NCI-H2227 (cell line): Measurements from ENCODE around the gene HCST.

Source experiments
- DNase-seq: peaks from one replicate; lab custom pipeline; 2025; ENCODE audit not compliant: unreplicated experiment; lab: John Stamatoyannopoulos, UW

Gene HCST

DNA sequence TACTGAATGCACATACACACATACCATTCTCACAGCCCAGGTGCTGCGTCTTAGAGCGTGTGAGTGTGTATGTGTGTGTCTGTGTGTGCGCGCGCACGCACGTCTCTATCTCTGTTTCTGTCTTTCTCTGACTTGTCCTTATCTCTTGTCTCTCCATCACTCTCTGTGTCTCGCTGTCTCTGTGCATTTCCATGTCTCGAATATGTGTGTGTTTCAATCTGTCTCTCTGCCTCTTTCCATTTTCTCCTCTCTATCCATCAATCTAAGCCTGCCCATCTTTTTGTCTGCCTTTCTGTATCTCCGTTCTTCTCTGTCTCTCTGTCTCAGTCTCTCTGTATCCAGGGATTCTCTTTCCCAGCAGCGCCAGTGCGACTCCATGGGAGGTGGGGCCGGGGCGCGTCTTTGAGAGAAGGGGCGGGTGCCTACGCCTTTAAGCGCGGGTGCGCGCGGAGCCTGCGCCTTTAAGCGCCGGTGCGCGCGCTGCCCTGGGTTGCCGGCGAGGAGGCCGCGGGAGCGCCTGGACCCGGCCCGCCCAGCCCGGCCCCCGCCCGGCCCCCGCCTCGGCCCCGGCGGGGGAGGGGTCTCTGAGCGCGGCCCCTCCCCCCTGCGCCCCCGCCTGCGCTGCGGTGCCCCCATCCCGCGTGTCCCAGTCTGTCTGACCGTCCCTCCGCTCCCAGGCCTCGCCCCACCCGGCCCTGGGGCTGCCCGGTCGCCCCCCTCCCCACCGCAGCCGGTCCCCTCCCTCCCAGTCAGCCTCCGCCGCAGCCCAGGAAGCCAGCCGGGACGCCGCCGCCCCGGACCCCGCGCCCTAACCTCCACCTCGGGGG, 33.8 kb downstream of the HCST start, which contains the start of gene LRFN3:
Gene LRFN3, plus strand, starts transcription at position 464 of the 827 bp plus-strand sequence. CDS start 3,052 bp downstream, outside the sequence.
- DNase-seq: peak; percentile 100

DNA sequence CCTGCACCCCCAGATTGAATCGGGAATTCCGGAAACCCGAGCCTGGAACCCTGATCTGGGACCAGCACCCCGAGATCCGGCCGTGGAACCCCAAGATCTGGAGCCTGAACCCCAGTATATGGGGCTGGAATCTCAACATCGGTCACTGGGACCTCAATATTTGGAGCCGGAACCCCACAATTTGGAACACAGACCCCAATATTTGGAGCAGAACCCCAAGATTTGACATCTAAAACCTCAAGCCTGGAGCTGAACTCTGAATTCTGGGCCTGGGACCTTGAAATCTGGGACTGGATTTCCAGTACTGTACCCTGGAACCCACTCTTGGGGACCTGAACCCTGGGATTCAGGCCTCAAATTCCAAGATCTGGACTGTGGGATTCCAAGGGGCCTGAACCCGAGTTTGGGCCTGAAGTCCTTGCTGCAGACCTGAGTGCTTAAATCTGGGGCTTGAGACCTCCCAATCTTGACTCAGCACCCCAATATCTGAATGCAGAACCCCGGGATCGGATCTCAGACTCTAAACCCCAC, 34.5 kb downstream of the HCST start:
- peak; percentile 80 for DNase-seq

DNA sequence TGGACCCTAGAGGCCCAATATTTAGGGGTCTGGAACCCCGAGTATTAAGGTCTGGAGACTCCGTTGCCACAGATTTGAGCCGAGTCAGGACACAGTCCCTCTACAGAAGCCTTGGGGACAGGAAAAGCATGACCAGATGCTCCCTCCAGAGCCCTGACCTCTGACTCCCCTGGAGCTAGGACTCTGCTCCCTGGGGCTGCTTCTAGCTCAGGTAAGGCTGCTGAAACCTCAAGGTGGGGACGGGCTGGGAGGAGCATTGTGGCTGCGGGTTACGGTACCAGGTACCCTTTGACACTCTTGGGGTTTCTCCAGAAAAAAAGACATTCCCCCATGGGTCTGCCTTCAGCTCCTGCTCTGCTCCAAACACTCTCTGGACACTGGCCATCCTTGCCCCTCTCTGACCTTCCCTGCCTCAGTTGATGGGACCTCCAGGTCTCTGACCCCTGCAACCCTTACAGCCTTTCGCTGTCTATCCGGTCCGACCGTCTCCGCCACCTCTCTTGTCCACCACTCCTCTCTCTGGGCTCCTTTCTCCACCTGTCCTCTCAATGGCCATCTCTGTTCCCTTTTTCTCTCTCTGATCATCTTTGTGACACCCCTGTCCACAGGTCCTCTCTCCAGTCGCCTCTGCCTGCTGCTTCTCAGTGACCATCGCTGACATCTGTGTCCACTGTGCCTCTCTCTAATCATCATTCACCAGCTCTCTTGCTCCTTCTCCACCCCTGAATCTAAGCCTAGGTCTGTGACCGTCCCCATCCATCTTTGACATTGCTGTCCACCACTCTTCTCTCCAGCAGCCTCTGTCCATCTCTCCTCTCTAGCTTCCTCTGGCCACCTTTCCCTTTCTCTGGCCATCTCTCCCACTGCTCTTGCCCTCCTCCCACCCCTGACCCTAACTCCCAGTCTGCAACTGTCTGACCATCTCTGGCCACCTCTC, 35.3 kb downstream of the HCST start:
- no peak for DNase-seq

DNA sequence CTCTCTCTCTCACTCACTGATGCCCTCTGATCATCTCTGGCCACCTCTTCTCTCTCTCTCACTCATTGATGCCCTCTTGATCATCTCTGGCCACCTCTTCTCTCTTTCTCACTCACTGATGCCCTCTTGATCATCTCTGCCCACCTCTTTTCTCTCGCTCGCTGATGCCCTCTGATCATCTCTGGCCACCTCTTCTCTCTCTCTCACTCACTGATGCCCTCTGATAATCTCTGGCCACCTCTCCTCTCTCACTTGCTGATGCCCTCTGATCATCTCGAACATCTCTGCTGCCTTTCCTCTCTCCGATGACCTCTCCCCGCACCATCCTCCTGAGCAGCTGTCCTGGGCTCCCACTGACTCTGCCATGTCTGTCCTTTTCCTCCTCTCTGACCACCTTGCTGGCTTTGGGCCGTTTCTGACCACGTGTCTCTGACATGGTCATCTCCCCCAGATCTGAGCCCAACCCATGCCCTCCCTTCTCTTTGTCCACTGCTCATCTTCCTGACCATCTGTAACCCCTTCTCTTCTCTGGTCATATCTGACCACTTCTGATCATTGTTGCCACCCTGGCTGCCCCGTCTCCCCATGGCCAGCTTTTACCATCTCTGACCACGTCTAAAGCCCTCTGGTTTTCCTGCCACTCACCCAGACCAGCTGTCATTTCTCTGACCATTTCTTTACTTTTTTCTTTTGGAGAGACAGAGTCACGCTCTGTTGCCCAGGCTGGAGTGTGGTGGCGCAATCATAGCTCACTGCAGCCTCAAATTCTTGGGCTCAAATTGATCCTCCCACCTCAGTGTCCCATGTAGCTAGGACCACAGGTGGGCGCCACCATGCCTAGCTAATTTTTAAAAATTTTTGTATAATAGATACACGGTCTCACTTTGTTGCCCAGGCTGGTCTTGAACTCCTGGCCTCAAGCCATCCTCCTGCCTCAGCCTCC, 36.2 kb downstream of the HCST start:
- DNase-seq: no peak

DNA sequence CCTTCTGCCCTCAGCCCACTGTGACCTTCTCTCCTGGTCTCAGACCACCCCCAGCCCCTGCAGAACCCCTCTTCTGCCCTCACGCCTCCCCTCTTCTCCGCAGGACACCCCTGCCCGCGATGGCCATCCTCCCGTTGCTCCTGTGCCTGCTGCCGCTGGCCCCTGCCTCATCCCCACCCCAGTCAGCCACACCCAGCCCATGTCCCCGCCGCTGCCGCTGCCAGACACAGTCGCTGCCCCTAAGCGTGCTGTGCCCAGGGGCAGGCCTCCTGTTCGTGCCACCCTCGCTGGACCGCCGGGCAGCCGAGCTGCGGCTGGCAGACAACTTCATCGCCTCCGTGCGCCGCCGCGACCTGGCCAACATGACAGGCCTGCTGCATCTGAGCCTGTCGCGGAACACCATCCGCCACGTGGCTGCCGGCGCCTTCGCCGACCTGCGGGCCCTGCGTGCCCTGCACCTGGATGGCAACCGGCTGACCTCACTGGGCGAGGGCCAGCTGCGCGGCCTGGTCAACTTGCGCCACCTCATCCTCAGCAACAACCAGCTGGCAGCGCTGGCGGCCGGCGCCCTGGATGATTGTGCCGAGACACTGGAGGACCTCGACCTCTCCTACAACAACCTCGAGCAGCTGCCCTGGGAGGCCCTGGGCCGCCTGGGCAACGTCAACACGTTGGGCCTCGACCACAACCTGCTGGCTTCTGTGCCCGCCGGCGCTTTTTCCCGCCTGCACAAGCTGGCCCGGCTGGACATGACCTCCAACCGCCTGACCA, 37.2 kb downstream of the HCST start:
- DNase-seq: no peak

DNA sequence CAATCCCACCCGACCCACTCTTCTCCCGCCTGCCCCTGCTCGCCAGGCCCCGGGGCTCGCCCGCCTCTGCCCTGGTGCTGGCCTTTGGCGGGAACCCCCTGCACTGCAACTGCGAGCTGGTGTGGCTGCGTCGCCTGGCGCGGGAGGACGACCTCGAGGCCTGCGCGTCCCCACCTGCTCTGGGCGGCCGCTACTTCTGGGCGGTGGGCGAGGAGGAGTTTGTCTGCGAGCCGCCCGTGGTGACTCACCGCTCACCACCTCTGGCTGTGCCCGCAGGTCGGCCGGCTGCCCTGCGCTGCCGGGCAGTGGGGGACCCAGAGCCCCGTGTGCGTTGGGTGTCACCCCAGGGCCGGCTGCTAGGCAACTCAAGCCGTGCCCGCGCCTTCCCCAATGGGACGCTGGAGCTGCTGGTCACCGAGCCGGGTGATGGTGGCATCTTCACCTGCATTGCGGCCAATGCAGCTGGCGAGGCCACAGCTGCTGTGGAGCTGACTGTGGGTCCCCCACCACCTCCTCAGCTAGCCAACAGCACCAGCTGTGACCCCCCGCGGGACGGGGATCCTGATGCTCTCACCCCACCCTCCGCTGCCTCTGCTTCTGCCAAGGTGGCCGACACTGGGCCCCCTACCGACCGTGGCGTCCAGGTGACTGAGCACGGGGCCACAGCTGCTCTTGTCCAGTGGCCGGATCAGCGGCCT, 37.9 kb downstream of the HCST start:
- DNase-seq: no peak

DNA sequence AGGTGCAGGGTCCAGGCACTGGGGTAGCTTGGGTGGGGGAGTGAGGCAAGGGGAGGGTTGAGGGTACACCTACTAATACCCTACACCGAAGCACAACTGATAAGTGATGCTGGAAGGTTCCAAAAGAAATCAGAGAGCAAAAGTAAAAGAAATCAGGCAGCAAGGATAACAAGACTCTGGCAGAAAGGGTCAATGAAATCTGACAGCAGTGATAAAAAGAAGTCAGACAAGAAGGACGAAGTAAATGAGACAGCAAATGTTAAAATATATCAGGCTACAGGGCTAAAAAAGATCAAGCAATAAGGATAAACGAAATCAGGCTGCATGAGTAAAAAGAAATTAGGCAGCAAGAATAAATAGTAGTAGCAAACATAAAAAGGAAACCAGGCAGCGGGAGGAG, 38.5 kb downstream of the HCST start:
- no peak for DNase-seq

DNA sequence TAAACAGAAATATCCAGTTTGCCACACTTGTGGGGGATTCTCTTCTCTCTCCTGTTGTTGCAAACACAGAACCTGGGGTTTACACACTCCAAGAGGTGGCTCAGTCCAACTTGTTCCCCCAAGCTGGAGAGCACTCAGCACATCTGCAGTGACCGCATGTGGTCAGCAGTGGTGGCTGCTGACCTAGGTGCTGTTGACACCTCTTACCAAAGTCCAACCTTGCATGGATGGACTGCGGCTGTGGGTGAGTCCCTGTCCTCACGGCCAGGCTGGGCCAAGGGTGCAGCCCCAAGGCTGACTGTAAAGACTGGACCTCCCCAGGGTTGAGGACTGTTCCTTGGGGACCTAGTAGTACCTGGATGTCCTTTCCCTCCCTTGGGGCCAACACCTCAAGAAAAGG, 39.9 kb downstream of the HCST start:
- no peak for DNase-seq

DNA sequence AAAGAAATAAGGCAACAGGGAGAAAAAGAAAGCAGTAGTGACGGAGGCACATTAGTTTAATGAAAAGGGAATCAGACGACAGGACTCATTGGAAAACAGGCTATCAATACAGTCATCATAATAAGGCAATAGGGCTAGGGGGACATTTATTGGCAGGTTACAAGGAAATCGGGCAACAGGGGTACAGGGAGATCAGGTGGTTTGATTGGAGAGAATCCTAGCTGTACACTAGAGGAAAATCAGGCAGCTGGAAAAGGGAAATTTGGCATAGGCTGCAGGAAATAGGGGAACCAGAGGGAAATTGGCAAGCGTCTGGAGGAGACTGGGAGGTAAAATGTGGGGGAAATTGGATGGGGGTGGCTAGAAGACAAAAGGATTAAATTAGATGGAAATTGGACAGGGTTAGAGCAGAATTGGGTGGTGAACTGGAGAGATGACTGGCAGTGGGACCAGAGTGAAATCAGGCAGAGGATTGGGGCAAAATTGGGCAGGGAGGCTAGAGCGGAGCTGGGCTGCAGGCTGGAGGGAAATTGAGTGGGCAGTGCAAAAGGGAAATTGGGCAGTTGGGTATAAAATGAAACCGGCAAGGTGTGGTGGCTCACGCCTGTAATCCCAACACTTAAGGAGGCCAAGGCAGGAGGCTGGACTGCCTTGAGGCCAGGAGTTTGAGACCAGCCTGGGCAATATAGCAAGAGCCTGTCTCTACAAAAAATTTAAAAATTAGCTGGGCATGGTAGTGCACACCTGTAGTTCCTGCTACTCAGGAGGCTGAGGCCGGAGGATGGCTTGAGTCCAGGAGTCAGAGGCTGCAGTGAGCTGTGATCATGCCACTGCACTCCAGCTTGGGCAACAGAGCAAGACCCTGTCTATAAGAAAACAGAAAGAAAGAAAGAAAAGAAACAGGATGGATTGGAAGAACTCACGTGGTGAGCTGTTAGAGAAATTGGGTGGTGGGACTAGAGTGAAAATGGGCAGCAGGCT, 41.3 kb downstream of the HCST start:
- DNase-seq: no peak

DNA sequence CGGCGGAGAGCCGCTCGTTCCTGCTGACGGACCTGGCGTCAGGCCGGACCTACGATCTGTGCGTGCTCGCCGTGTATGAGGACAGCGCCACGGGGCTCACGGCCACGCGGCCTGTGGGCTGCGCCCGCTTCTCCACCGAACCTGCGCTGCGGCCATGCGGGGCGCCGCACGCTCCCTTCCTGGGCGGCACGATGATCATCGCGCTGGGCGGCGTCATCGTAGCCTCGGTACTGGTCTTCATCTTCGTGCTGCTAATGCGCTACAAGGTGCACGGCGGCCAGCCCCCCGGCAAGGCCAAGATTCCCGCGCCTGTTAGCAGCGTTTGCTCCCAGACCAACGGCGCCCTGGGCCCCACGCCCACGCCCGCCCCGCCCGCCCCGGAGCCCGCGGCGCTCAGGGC, 42.2 kb downstream of the HCST start:
- no peak for DNase-seq

DNA sequence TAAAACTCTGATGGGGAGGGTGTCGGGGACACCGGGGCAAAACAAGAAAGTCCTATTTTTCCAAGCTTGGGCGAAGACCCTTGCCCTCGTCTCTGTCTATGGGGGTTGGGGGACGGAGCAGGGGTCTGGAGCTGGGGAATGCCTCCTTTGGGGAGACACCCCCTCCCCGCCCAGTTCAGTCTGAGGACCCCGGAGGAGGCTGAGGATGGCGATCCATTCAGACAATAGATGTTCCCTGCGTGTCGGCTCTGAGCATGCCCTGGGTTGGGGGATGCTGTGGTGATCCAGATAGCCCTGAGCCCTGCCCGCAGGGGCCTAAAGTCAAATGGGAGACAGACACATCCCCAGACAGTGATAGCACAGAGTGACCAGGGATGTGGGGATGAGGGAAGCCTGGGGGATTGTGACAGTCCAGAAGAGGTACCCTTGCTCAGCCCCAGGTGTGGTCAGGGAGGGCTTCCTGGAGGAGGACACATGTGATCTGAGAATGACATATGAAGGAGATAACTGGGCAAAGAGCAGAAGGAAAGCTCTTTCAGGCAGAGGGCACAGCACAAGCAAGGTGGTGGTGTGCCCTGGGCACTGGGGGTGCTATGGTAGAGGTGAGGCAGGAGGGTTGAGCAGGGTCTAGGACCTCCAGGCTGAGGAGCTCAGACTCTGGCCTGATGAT, 42.9 kb downstream of the HCST start:
- no peak for DNase-seq

DNA sequence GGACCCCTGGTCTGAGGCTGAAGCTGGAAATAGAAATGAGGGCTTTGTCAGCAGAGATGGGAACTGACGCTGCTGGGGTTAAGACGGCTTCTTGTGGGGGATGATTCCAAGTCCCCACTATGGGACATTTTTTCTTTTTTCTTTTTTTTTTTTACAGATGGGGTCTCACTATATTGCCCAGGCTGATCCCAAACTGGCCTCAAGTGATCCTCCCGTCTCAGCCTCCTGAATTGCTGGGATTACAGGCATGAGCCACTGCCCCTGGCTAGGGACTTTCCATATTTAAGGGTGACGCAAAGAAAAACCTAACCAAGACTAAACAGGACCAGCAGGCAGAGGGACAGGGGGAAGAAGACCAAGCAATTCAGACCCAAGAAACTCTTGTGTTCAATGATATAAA, 43.9 kb downstream of the HCST start:
- no peak for DNase-seq

DNA sequence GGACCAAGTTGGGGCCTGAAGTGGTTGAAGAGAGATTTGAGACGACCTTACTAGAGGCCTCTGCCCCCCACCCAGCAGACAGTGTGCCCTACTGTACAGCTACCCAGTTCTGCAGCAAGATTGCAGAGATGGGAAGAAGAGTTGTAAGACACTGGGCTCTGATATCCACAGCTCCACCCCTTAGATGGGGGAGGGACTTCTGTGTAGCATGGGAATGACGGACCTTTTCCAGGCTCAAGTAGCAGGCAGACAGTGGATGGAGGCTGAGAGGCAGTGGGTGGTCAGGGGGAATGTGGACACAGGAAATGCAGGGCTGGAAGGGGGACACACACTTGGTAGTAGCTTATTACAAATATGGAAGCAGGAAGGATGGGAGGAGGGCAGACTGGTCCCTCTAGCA, 46.8 kb downstream of the HCST start:
- DNase-seq: peak; percentile 55
